MM.1S (cell line): ENCODE results near the gene PIGH.

Source experiments
- CTCF ChIP-seq: fragments of 300-600 bp; sonication (generic); IDR thresholded peaks from 2 replicates; pipeline ENCODE4 v1.5.1; 2016; ENCODE audit warnings: antibody characterized with exemption, low read length, mixed read lengths
- EZH2phosphoT487 ChIP-seq: fragments of 300-600 bp; sonication (generic); IDR thresholded peaks from 2 replicates; pipeline ENCODE4 v1.6.1; 2018; ENCODE audit warnings: antibody characterized with exemption, low read length

DNA sequence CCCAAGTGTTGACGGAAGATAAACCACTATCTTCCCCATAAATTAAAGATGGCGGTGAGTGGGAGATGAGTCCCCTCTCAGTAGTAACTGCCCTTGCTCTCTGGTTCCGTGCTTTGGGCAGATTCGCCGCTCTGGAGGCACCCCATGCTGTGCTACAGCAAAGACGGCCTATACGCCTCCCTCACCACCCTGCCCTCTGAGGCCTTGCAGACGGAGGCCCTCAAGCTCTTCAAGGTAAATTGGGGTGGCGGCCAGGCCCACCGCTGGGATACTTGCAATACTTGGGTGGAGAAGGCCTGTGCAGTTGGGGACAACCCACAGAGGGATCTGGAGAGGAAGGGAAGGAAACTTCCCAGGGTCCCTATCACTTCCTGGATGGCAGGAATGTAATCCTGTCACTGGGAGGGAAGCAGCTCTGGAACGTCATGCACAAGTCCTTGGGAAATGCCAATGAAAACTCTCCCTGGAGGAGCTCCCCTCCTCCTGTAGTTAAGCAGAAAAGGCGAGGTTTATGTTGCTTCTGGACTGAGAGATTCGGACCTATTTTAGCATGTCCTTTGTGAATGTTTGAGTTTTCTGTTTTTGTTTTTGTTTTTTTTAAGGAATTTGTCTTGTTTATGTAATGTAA, 22.8 kb downstream of the PIGH start:
- no peak for TF ChIP-seq CTCF
- TF ChIP-seq EZH2phosphoT487 = no peak
